GM18861 (cell line): Measurements from ENCODE around the gene NEUROG3.
"Not testable (repeated sequence)": the region's sequence is repeated elsewhere in the genome, so short reads cannot be mapped to it uniquely, and the experiment has no call there.

Experiments used
- ATAC-seq: cut with Tn5 transposase; IDR thresholded peaks from one replicate; pipeline ENCODE4 v1.9.1; 2021; ENCODE audit not compliant: unreplicated experiment

The NEUROG3 gene

DNA sequence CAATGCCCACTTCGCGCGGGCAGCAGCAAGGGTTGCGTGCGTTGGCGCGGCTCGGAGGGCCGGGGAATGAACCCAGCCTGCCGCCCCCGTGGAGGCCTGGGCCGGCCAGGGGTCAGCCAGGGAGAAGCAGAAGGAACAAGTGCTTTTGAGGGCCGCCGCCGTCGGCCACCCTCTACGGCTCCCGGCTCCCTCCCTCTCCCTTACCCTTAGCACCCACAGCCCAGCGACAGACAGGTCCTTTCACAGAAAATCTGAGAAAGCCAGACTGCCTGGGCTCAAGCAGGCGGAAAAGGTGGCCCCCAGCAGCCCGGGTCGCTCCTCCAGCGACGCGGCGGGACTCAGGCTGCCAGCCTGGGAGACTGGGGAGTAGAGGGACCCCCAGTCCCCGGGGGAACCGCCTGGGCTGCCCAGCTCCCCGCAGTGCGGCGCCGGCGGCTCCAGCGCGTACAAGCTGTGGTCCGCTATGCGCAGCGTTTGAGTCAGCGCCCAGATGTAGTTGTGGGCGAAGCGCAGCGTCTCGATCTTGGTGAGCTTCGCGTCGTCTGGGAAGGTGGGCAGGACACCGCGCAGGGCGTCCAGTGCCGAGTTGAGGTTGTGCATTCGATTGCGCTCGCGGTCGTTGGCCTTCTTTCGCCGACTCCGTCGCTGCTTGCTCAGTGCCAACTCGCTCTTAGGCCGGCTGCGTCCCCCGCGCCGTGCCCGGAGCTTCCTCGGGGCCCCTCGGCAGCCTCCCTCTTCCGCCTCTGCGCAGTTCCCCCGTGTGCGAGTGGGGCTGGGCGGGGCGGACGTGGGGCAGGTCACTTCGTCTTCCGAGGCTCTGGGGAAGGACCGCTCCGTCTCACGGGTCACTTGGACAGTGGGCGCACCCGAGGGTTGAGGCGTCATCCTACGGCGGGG is 815 bp downstream of the NEUROG3 start:
- ATAC-seq, result no peak

DNA sequence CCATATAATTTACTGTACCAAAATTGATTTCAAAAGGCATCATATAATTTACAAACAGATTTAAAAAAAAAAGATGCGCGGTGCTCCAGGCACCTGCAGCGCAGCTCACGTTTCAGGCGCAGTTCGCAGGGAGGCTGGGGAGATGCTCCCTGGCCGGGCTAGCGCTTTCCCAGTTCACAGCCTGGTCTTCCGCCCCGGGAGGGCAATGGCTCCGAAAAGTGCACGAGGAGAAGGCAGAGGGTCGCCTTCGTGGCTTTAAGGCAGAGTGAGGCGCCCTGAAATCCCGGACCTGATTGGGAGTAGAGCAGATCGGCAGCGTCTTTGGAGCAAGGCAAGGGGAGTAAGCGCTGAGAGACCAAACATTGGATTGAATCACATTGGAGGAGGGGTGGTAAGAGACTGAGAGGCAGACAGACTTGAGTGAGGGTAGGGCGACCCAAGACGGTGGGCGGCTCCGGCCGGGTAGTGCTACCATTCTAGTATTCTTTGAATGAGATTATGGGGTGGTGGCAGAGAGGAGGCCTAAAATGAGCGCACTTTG is 1.5 kb downstream of the NEUROG3 start:
- no peak for ATAC-seq

DNA sequence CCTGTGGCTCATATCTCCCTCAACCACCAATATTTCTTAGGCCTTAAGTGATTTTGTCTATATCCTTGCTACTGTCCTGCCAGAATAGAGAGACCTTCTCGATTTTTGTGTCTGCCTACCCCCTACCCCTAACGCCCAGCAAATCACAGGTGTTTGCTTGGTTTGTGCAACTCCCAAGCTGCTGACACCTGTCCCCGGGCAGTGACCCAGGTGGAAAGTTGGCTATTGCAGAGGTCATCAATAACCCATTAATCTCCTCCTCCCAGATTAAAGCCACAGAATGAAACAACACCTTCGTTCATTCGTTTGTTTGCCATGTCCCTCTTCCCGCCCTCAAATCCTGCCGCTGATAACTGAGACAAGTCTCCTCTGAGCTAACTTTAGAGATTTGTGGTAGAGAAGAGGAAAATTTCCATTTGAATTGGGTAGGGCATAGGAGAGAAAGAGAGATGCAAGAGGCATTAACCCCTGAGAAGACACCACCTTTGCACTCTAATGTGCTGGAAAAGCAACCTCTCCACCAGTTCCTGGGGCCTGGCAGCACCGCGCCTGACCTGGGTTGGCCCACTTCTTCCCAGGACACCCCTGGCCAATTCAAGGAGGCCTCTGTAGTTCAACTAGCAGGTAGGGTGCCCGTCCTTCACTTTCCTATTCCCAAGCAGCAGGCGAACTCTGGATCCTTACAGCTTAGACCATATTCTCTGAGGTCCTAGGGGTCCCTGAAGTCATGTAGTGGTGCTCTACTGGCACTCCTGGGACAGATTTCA is 3.0 kb downstream of the NEUROG3 start:
- no peak for ATAC-seq

DNA sequence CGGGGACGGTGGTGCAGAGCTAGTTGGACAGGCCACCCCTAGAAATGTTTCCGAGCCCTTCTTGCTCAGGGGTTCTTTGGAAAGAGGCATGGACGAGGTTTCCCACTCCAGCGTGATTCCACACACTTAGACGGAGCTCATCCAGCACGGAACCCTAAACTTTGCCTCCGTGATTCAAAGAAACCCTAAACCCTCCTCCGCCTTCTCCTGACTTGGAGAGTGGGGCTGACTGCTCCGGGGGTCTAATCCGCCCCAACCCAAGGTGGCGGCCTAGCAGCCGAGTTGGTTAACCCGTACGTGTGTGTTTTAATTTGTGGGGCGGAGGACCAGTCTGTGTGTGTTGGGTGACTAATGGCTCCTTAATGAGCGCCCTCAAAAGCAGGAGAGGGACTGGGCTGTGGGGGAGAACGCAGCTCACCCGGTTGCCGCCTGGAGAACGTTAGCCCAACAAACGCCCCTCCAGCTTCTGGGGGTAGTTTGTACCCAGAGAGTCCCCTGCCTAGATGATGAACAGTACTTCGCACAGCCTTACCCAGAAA is 3.8 kb downstream of the NEUROG3 start:
- no peak for ATAC-seq

DNA sequence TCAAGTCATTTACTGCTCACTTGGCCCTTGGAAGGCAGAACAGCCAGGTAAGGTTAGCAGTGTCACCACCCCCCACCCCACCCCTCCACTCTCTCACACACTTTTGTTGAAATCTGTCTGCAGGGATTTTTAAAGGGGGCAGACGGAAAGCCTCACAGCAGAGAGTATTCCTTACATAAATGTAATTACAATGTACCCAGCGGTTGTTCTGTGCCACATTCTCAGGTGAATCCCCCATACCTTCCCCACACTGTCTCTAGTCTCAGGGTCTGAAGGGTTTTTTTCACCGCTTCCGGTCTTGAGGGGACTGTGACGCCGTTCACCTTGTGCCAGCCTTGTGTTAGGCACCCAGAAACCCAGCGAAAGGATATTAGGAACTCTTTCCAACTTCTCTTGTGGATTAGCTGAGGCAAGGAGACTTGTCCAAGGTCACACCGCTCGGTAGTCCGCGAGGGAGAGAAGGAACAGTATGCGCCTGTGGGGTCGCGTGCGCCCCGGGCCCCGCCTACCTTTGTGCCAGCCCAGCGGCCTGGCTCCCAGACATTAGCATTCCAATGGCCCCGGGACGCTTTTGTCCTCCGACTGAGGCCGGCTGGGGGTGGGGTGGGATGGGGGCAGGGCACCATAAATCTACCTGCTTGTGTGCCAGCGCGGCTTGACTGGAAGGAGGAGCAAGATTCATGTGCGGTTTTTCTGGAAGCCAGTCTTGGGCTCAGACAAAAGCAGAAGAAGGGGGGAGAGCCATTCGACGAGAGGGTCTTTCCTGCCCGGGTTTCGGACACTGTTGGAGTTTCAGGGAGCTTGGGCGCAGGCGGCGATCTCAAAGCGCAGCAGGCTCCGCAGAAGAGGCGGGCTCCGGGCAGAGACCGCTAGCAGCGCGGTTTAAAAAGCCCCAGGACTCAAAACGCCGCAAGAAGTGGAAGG is 4.5 kb downstream of the NEUROG3 start:
- no peak for ATAC-seq

DNA sequence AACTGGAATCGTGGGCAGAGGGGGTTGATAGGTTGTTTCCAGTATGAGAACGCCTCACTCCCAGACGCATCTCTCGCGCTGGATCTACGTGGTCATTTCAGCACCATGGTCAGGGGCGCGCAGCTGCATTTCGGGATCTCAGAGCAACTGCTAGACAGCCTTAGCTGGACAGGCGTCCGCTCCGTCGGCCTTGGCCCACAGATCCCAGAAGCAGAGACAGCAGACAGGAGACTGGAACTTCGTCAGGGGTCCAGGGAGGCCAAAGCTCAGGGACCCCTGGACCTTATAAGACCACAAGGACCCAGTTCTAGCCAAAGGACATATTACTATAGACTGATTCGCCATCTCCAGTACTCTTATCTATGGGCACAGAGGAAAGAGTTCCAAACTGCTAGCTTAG is 5.3 kb downstream of the NEUROG3 start:
- no peak for ATAC-seq

DNA sequence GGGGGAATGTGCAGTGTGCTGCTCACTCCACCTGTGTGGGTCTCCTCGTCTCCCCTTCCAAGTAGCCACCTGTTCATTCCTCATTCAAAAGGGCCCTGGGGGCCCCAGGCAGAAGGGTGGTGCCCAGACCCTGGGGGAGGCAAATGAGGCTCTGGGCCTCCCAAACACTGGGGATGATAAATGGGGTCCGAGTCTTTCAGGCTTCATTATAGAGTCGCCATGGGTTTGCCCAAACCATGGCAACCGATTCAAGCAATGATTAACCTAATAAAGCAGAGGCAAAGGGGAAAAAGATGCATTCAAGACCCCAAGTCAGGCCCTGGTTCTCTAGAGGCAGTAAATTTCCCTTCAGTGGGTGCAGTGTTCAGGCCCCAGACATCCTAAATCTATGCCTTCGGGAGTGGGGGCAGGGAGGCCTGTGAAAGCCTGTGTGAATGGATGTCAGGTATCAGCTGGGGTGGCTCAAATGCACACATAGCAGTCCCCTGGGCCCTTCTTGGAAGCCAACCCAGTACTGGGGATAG is 10.4 kb downstream of the NEUROG3 start:
- no peak for ATAC-seq

DNA sequence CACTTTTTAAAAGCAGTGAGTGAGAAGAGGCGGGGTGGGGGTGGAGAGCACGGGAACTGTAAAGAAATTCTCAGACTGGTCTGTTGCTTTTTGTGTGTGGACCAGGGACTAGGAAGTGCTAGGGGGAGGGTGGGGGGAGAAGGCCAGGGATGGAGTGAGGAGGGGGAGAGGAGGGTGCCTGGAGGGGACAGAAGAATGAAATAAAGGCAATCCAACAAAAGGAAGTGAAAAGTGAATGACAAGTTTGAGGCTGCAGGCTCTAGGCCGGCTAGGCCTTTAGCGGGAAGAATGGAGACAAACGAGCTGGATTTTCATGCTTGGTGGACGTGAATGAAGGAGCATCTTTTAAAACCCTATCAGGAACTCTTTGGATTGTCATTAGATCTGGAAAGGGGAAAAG is 13.7 kb downstream of the NEUROG3 start:
- no peak for ATAC-seq

DNA sequence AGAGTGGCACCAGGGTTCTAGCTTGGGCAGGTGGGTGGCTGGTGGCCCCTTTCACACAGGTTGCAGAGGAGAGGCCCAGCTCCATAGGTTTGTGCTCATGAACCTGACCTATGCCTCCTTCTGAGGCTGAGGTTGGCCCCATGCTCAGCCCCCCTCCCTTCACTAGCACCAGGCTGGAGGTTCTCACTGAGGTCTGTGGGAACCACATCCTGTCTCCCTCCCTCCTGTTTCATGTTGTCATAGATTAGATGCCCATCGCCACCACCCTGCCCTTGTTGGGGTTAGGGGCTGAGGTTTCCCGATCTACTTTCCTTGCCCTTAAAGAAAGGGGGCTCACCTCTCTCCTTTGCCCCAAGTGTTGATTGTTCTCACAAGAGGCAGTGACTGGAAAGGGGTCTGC is 14.7 kb downstream of the NEUROG3 start:
- ATAC-seq, result no peak

DNA sequence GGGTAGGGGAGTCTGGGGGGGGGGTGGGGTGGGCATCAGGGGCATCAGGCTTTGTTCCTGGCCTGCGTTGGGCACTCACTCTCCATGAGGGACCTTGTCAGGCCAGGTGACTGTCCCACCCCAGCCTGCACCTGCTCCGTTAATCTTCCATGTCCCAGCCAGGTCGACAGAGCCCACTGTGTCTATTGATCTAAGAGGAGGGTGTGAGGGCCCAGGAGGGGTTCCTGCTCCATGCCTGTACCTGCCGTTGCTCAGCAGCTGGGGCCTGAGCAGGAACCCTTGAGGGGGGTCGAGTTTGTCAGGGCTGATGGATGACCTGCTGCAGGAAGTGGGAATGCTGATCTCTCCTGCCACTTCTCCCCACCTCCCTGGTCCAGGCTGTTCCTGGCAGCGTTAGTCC is 18.6 kb downstream of the NEUROG3 start:
- ATAC-seq, result no peak

DNA sequence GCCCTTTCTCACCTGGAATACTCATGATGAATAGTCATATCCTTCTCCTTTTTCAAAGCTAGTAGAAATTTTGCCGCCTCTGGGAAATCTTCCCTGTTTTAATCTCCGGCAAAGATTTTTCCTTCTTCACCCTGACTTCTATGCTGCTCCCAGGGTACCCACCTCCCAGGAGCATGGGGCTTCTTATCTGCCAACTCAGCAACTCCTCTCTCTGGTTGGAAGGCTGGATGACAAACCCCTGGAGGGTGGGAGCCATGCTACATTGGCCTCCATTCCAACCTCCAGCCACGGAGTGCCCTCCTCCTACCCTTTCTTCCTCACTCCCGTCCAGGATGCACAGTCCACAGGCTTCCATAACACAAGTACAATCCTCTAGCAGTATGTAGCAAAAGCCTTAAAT is 19.9 kb downstream of the NEUROG3 start:
- no peak for ATAC-seq

DNA sequence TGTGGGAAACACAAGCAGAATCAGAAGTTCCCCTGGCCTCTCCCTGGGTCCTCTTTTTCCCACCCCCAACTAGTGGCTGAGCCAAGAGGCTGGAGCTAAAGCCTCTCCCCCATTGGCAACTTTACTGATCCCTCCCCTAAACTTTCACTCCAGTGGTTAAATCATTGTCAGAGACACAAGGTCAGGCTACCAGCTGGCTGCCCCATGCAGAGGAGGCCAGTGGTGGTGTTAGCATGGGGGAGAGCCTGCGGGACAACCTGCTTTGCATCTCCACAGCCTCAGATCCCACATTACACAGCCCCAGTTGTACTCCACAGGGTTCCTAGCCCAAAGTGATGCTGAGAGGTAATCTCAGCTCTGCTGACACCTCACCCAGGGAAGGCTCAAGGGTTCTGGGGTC is 21.0 kb downstream of the NEUROG3 start:
- no peak for ATAC-seq

DNA sequence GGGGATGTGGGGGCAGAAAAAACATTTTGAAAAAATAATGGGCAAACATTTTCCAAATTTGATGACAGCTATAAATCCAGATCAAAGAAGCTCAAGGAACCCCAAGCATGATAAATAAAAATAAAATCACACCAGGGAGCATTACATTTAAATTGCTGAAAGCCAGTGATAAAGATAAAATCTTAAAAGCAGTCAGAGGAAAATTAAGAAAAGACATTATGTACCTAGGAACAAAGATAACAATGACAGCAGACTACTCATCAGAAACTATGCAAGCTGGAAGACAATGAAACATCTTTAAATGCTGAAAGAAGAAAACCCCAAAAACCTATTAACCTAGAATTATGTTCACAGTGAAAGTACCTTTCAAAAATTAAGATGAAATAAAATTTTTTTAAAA is 23.3 kb downstream of the NEUROG3 start:
- ATAC-seq, result no peak

DNA sequence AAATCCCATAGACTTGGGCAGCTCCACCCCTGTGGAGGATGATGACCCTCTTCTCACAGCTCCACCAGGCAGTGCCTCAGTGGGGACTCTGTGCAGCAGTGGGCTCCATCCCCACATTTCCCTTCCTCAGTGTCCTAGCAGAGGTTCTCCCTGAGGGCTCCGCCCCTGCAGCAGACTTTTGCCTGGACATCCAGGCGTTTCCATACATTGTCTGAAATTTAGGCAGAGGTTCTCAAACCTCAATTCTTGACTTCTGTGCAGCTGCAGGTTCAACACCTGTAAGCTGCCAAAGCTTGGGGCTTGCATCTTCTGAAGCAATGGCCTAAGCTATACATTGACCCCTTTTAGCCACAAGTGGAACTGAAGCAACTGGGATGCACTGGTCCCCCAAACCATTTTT is 31.8 kb downstream of the NEUROG3 start:
- ATAC-seq, result no peak

DNA sequence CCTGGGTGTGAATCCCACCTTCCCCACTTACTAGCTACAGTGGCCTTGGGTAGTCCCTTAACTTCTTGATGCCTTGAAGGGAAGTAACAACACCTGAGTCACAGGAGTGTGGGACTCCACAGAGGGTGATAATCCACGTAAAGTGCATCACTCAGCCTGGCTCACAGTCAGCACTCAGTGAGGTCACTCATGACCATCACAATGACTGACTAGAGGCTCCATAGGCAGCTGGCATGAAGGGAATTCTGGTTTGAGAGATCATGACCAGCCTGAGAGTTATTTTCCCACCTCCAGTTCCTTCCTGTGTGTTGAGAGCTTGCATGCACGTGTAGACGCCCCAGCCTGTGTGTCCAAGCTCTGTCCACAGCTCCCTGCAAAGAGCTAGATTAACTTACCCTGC is 34.8 kb downstream of the NEUROG3 start:
- no peak for ATAC-seq

DNA sequence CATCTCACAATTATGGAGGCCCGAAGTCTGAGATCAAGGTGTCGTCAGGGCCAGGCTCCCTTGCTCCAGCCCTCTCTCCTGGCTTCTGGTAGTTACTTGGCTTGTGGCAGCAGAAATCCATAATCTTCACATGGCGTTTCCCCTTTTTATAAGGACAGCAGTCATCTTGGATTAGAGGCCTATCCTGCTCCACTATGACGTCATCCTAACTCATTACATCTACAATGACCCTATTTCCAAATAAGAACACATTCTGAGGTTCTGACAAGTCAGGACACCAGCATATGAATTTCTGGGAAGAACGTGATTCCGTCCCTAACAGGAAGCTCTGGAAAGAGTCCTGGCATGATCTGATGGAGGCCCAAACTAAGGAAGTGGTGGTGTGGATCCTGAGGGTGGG is 35.8 kb downstream of the NEUROG3 start:
- no peak for ATAC-seq

DNA sequence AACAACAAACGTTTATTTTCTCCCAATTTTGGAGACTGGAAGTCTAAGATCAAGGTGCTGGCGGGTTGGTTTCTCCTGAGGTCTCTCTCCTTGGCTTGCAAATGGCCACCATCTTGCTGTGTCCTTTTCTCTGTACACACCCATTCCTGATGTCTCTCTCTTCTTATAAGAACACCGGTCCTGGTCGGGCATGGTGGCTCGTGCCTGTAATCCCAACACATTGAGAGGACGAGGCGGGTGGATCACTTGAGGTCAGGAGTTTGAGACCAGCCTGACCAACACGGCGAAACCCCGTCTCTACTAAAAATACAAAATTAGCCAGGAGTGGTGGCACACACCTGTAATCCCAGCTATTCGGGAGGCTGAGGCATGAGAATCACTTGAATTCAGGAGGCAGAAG is 36.7 kb downstream of the NEUROG3 start:
- not testable (repeated sequence) for ATAC-seq

DNA sequence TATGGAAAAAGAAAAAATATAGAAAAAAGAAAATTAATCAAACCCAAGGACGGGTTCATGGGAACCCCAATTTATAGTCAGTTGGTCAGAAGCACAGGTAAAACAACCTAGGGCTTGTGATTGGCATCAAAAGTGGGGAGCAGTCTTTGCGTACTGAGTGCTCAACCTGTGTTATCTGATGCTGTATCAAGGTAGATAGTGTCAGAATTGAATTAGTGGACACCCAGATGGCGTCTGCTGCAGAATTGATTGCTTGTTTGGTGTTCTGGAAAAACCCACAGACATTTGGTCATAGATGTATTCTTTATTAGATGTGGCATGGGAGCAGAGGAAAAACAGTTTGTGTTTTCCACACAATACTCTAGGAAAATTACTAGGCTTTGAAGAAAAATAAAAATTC is 39.6 kb downstream of the NEUROG3 start:
- no peak for ATAC-seq

DNA sequence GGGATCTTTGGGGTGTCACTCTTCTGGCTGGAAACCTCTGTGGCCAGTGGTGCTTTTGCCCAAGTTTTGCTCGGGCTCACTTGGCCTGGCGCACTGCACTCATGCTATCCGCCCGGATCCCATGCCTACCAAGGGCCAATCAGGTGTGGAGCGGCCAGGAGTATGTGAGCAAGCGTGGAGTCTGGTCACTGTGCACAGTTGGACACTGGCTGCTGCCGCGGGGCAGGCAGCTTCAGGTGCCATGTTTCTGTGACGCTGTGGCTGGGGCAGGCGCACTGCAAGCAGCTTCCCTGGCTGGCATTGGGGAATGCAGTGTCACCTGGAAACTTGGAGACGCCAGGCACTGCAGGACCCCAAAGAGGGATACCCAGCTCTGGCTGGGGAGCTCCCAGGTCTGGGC is 45.3 kb downstream of the NEUROG3 start:
- no peak for ATAC-seq
